ENCODE data around the gene SECTM1.
A peak's percentile ranks its signal among the peaks of the same experiment; 100 is the strongest.

The SECTM1 gene

DNA sequence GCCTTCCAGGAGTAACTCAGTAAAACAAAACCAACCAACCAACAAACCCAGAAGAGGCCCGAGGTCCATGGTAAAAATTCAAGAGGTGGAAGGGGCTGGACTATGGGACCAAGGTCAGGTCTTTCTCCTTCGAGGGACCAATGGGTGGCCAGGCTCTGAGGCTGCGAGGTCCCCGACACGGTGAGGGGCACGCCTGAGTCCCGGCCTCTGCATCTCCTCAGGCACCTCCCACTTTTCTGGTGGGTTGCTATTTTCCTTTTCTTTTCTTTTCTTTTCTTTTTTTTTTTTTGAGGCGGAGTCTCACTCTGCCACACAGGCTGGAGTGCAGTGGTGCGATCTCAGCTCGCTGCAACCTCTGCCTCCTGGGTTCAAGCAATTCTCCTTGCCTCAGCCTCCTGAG, 34.1 kb downstream of the SECTM1 start:
- no peak for DNase-seq (ENCODE audit: low spot score)

- no peak for DNase-seq (ENCODE audit: low spot score)
Measured at GRCh38 chr17:82298538-82299421, 34.8 kb downstream of the SECTM1 start.

- DNase-seq (ENCODE audit: low spot score): peak; percentile 81
Measured at GRCh38 chr17:82297714-82298537, 35.6 kb downstream of the SECTM1 start.

DNA sequence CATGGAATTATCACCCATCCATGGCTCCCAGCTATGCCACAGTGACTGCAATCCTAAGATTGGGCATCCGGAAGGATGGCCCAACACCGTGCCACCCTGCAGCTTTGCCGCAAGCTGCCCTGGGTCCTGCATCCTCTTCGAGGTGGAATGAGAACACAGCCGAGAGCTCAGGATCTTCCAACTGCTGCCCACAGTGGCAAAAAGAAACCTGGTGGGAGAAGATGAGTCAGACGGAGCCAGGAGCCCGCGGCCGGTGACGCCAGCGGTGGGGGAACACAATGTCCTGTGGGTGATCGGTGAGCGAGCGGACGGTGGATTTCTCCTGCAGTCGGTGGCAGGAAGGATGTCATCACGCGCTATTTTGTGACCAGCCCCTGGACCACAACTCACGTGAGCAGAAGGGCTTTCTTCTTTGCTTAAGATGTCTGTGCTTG, 36.3 kb downstream of the SECTM1 start:
- no peak for DNase-seq (ENCODE audit: low spot score)

- no peak for DNase-seq (ENCODE audit: low spot score)
Measured at GRCh38 chr17:82296511-82297279, 36.9 kb downstream of the SECTM1 start.

GRCh38 chr17:82295472-82295814, 38.1 kb downstream of the SECTM1 start:
- DNase-seq (ENCODE audit: low spot score): no peak

DNA sequence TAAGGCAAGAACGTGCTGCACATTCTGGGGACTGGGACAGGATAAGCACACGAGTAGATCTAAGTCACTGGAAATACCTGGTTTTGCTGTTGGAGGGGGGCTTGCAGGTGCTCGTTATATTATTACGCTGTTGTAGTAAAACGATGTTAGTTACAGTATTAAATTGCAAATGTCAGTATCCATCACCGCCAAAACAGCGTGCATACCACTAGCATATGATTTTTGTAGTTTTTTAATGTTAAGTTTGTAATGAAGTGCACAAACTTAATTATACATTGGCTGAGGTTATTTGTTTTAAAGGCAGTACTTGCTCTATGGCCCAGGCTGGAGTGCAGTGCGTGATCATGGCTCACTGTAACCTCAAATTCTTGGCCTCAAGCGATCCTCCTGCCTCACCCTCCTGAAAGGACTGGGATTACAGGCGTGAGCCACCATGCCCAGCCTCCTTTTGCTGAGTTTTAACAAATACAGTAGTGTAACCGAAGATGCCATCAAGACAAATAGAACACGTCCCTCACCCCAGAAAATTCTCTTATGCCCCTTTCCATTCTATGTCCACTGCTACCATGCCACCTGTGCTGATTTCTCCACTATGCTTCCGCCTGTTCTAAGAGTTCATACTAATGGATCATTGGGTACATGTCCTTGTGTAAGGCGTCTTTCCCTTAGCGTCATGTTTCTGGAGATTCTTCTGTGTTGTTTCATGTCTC, 39.3 kb downstream of the SECTM1 start:
- no peak for DNase-seq (ENCODE audit: low spot score)

DNA sequence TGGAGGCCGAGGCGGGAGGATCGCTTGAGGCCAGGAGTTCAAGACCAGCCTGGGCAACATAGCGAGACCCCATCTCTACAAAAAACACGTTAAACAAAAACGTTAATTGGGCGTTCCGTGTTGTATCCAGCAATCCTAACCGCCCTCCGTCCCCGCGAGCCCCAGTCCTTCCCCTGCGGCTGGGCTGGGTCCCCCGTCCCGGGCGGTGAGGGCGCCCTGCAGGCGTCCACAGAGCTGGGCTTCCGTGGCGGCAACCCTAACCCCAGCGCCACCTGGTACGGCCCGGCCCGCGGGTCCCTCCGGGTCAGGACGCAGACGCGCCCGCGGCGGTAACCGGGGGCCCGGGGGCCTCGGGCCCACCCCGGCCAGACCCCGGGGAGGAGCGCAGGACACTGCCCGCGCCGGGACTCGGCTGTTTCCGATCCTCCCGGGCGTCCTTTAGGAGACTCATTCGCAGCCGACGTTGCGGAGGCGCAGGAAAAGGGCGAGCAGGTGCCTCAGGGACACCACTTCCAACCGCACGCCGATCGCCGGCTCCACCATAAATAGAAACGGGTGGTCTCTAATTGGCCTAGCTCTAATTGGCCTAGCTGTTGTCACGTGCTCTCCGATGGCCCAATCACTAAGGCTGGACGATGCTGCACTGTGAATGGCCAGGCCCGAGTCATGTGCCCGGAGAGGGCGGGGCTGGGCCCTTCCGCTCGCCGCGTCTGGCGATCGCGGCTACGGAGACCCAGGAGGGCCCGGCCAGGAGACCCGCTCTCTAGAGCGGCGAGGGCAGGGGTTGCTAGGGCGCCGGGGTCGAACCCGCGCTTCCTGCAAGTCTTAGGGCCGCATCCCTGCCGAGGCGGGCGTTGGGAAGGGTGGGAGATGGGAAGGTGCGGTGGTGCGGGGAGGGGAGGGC, 41.1 kb downstream of the SECTM1 start:
- peak; percentile 98 for DNase-seq (ENCODE audit: low spot score)

DNA sequence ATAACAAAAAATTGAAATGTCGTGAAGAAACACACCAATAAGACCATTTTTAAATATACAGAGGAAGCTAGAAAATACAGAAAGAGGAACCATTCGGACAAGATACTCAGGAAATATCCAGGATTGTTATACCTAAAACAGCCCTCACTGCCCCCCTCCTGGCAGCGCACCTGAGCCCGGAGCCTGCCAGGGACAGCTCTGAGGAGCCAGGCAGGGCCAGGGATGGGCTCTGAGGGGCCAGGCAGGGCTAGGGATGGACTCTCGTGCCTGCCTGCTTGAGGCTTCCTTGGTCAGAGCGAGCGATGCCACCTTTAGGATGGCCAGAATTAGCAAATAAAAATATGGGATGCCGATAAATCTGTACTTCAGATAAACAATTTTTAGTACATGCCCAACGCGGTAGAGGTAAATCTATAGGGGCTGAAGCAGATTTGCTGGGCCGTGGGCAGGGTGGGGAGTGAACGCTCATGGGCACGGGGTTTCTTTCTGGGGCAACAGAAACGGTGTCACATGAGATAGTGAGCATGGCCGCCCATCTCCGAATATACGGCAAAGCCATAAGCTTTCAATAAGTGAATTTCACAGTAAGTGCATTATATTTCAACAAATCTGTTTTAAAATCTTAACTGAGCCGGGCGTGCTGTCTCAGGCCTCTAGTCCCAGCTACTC, 41.9 kb downstream of the SECTM1 start:
- DNase-seq (ENCODE audit: low spot score): no peak

GRCh38 chr17:82287868-82288801, 45.4 kb downstream of the SECTM1 start:
- DNase-seq (ENCODE audit: low spot score): no peak

DNA sequence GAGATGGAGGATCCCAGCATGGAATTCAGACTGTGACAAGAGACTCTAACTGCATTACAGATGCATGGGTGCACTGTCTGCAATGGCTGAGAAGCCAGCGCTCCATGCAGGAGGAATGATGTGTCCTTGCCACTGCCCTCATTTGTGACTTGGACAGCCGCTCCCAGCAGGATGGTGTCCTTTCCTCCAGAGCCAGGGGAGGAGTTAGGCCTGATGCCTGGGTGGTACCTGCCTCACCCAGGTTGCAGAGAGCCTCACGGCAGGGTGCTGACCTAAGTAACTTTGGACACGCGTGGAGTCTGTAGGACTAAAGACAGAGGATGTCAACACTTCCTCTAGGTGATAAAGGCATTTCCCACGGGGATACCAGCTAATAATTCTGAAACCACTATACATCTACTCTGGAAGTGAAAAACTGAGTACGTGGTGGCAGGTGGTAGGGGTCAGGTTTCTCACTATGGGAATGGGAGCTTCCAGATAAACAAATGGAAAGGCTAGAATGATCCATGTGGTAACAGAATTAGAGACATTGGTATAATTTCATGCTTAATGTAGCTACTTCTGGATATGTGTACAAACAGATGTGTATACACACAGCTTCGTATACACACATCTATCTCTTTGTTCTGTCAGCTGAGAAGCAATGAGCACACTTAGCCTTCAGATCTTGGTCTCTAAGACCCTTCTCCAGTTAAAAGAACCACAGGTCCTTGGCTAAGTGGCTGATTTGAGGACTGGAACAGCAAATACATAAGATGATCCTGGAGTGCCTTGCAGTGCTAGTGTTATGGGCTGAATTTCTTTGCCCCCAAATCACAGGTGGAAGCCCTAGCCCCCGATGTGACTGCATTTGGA, 46.3 kb downstream of the SECTM1 start:
- DNase-seq (ENCODE audit: low spot score): no peak

- no peak for DNase-seq (ENCODE audit: low spot score)
Measured at GRCh38 chr17:82285141-82285540, 48.4 kb downstream of the SECTM1 start.

DNA sequence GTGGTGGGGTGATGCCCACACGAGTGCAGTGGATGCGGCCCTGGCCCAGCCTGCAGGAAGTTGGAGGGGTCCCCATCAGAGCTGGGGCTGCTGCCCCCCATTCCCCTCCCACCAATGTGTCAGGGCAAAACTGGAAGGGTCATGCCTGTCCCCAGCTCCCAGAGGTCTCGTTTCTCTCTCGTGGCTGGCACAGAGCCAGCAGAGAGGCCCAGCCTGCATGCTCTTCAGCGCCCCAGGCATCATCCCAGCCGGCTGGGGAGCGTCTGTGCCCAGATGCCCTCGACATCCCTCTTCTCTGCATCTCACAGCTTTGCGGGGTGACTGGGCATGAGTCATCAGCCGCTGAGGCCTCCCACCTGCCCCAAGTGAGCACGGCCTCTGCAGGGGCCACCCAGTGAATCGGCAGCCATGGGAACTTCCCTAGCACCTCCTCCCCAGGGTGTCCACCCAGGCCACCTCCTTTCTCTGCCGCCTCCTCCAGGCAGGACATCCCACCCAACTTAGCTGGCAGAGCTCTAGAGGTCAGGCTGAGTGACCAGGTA, 50.3 kb downstream of the SECTM1 start:
- no peak for DNase-seq (ENCODE audit: low spot score)

DNA sequence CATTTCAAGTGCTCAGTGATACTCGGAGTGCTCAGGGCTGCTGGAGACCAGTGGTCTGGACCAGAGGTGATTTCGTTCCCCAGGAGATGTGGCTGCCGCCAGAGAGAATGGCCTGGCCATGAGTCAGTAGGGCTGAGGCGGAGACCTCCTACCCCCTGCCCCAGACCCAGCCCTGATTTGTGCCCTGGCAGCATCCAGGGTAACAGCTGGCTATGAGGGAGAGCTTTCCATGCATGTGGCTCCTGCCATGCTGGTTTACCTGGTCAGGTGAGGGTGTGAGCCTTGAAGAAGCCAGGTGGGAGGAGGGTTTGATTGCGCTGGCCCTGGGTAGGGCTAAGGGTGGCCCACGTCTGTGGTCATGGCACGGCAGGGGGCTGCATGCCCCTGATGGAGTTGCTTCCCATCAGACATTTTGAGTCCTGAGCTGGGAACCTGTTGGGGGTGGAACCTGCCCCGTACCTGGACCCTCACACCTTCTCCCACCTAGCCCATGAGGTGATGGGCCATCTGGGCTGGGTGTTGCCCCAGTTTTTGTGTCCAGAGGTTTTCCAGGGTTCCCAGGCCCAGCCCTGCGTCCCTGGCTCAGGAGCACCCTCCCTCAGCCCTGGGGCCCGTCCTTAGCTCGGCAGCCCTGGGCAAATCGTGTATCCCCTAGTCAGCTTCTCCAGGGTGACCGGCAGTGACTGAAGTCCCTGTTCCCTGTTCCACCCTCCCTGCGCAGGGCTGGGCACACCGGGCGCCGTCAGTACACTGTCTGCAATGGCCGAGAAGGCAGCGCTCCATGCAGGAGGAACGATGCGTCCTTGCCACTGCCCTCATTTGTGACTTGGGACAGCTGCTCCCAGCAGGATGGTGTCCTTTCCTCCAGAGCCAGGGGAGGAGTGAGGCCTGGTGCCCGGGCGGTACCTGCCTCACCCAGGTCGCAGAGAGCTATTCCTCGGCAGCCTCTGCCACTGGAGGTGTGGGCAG, 51.0 kb downstream of the SECTM1 start:
- DNase-seq (ENCODE audit: low spot score): no peak

- DNase-seq (ENCODE audit: low spot score): no peak
Measured at GRCh38 chr17:82281502-82282238, 51.9 kb downstream of the SECTM1 start.

- no peak for DNase-seq (ENCODE audit: low spot score)
Measured at GRCh38 chr17:82281076-82281475, 52.5 kb downstream of the SECTM1 start.
